GM19452 (cell line): ENCODE measurements around the gene ZNF783.
"Not testable (repeated sequence)": the region's sequence is repeated elsewhere in the genome, so short reads cannot be mapped to it uniquely, and the experiment has no call there.

ENCODE experiments used
- ATAC-seq: cut with Tn5 transposase; IDR thresholded peaks from one replicate; pipeline ENCODE4 v1.9.1; 2021; ENCODE audit not compliant: unreplicated experiment

ZNF783 gene

DNA sequence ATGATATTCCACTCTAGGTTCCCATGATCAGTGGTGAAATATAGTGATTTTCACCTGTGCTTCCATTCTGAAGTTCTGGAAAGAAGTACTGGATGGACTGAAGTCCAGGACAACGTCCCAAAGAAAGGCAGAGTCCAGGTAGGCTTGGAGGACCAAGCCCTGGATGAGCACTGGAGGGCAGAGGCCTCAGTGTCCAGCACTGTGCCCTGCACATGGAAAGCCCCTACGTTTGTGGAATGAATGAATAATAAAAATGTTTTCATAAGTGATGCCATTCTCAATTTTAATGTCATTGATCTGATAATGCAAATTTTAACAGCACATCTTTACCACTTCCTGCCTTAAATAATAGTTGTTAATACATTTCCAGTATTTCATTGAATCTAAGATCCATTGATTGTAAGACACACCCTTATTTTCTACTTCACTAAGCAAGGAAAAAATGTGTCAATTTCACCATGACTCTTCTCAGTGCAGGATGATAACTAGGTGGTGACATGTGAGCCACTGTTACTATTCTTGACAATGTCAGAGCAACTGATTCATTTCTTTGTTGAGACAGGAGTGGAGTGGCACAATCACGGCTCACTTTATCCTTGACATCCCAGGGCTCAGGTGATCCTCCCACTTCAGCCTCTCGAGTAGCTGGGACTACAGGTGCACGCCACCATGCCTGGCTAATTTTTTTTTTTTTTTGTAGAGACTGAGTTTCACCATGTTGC is 35.2 kb downstream of the ZNF783 start:
- ATAC-seq, result no peak

DNA sequence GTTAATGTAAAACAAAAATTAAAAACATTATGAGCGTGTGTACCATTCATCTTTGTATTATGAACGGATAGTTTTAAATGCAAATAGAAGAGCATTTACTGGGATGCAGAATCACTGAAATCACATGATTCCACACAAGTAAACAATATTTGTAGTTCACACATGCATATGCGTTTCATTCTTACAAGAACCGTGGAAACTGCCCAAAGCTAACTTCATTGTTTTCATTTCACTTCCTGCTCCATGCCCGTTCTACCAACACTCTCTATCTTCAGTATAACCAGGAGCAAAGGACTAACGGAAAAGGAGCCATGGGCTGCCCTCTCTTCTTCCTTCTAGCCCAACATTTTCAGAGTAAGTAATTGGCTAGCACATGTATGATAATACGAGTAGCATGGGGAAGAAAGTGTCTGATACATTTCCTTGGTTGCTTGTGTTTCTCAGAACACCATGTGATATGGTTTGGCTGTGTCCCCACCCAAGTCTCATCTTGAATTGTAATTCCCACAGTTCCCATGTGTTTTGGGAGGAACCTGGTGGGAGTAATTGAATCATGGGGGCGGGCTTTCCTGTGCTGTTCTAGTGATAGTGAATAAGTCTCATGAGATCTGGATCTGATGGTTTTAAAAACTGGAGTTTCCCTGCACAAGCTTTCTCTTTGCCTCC is 38.8 kb downstream of the ZNF783 start:
- no peak for ATAC-seq

DNA sequence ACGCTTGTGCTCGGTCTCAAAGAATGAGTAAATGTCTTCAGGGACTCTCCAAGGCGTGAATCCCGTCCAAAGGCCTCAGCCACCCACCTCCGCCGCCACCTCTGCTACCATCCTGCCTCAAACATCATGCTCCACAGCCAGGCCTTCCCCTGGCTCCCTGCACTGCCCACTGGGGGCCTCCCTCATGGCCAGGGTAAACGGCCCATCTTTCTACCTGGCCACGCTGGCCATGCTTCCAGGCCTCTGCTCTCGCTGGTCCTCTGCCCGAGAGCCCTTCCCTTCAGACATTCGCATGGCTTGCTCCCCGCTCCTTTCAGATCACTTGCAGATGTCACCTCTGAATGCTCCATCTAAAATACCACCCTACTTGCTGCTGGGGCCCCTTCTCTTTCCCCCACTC is 40.2 kb downstream of the ZNF783 start:
- no peak for ATAC-seq

DNA sequence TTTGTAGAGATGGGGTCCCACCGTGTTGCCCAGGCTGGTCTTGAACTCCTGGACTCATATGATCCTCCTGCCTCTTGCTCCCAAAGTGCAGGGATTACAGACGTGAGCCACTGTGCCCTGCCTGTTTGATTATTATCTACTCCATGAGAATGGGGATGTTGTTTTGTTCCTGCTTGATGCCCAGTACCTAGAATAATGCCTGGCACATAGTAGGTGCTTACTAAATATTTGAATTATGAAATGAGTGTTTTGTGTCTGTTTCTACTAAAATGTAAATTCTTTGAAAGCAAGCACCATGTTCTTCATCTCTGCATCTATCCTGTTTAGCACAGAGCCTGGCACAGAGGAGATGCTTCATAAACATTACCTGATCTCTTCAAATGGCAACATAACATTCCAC is 40.9 kb downstream of the ZNF783 start:
- ATAC-seq, result no peak

DNA sequence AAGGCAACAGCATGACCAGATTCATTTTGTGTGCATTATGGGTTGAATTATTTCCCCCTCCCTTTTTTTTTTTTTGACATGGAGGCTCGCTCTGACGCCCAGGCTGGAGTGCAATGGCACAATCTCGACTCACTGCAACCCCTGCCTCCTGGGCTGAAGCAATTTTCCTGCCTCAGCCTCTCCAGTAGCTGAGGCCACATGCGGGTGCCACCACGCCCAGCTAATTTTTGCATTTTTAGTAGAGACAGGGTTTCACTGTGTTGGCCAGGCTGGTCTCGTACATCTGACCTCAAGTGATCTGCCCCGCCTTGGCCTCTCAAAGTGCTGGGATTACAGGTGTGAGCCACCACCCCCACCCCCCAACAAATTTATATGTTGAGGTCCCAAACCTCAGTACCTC is 42.0 kb downstream of the ZNF783 start:
- ATAC-seq, result no peak

DNA sequence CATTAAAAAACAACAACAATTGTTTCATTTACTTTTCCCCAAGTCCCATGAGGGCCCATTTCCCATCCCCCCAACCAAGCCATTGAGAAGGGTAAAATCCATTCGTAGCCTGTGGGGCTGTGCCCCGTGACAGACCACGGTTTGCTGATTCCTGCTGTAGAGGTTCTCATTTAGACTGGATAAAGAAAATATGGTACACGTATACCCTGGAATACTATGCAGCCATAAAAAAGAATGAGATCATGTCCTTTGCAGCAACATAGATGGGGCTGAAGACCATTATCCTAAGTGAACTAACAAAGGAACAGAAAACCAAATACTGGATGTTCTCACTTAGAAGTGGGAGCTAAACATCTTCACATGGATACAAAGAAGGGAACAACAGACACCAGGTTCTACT is 44.9 kb downstream of the ZNF783 start:
- ATAC-seq, result no peak

DNA sequence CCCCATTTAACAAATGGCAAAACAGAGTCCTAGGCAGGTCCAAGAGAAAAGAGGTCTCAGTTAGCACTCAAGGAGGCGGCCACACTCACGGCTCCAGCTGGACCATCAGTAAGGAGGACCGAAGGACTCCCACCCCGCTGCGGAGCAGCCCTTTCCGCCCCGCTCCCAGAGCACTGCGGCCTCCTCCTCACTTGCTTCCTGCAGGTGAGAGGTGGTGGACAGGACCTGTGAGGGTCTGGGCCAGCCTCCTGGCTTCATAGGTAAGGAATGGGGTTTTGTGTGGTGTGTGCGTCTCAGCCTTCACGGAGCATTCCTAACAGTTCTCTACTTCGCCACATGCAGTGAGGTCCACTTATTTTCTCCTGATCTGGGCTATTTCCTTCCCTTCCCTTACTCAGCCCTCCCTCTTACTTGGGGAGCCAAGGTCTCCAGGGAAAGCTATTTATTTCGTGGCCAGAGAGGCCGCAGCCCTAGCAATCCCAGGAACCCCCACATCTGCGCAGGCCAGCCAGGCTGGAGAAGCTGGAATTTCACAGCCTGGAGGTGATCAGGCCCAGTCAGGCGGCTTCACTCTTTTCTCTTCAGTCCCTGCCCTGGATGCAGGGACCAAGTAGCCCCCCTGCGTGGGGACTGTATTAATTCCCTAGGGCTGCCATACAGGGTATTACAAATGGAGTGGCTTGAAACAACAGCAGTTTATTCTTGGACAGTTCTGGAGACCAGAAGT is 45.9 kb downstream of the ZNF783 start:
- no peak for ATAC-seq

DNA sequence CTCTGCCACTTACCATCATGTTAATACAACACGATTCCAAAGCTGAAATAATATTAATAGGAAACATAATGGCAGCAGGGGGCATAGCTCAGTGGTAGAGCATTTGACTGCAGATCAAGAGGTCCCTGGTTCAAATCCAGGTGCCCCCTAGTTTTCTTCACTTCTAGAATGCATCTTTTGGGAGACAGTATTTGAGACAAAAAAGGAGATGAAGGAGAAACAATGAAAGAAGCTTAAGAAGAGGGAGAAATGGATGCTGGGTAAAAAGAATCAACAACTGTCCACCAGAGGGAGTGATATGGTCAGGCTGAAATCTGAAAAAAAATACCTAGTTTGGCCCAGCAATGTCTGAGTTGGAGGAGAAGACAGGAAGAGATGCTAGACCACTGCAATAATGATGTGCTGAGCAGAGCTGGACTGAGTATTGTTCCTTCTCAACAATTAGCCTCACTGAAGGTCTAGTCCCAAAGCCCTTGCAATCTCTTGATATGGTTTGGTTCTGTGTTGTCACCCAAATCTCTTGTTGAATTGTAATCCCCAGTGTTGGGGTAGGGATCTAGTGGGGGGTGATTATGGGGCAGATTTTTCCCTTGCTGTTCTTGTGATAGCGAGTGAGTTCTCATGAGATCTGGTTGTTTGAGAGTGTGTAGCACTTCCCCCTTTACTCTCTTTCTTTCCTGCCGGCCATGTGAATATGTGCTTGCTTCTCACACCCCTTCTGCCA is 48.3 kb downstream of the ZNF783 start:
- ATAC-seq, result peak; percentile 58

DNA sequence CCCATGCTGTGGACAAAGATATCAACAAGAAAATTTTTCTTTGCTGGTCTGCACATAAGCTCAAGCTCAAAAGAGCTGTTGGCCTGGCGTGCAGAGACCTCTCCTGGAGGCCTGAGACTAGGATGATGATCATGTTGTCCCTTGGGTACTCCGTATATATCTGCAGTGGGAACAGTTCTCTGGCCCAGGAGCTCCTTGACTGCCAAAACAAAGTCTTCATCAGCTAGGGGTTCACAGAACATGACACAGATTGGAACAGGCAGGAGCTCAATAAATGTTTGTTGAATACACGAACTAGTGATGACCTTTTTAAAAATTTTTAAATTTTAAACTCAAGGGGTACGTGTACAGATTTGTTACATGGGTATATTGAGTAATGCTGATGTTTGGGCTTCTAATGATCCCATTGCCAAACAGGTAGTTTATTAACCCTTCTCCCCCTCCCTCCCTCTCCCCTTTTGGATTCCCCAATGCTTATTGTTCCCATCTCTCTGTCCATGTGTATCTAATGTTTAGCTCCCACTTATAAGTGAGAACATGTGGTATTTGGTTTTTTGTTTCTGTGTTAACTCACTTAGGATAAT is 49.1 kb downstream of the ZNF783 start:
- no peak for ATAC-seq

DNA sequence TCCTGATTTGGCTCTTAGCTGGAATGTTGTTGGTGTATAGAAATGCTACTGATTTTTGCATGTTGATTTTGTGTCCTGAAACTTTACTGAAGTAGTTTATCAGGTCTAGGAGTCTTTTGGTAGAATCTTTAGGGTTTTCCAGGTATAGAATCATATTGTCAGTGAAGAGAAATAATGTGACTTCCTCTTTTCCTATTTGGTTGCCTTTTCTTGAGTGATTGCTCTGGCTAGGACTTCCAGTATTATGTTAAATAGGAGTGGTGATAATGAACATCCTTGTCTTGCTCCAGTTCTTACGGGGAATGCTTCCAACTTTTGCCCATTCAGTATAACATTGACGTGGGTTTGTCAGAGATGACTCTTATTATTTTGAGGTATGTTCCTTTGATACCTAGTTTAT is 52.0 kb downstream of the ZNF783 start:
- no peak for ATAC-seq

DNA sequence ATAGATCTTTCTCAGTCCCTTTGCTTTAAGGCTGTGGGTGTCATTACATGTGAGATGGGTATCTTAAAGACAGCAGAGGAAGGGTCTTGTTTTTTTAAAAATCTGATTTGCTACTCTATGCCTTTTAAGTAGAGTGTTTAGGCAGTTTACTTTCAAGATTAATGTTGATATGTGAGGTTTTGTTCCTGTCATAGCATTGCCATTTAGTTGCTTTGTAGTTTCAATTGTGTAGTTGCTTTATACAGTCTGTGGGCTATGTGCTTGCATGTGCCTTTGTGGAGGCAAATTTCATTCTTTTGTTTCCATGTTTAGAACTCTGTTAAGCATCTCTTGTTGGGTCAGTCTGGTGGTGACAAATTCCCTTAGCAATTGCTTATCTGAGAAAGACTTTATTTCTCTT is 54.6 kb downstream of the ZNF783 start:
- ATAC-seq, result no peak

DNA sequence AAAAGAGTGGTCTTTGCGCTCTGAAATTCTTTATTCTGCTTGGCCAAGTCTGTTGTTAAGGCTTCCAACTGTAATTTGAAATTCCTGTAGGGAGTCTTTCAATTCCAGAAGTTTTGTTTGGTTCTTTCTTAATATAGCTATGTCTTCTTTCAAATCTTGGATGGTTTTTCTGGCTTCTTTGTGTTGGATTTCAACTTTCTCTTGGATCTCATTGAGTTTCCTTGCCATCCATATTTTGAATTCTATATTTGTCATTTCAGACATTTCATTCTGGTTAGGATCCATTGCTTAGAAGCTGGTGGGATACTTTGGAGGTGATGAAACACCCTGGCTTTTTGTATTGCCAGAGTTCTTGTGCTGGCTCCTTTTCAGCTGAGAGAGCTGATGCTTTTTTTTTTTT is 55.5 kb downstream of the ZNF783 start:
- no peak for ATAC-seq

DNA sequence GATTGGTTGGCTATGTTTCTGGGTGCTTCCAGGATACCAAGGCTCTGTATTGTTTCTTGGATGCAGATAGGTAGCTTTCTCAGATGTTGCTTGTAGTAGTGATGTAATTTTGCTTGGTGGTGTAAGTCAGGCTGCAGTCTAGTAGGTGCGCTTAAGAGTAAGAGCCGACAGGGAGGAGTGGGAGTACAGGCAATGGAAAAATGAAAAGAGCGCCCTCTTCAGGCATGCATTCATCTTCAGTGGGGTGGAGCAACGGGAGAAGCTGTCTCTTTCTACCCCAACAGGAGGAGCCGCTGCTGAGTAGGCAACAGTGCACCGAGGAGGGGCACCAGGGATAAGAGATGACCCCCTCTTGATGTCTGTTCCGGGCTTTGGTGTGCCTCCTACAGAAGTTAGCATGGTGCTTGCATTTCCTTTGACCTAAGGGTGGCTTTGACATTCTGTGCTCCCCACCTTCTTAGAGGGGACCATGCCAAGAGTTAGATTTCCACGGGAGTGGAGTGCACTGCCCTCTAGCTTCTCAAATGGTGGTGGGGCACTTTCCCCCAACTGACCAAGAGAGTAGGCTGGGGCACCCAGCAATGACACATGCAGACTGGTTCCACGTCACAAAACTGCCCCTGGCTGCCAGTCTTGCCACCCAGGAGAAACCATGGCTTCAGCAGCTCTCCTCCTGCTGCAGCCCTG is 56.1 kb downstream of the ZNF783 start:
- no peak for ATAC-seq

DNA sequence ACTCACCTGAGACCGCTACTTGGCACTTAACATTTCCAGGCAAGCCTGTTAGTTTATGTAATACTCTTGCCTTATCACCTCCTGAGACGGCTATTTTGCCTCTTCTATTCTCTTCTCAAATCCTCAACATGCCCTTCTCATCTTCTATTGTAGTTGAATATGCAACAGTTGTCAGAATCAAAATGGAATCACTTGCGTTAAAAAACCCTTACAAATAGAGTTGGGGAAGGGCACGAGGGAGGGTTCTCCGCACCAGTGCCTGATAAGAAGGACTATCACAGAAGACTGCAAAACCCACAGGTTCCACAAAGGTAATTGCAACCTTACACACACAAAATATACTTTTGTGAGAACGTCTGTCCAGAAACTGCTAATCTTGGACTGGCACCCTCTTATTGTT is 57.4 kb downstream of the ZNF783 start:
- ATAC-seq, result no peak

DNA sequence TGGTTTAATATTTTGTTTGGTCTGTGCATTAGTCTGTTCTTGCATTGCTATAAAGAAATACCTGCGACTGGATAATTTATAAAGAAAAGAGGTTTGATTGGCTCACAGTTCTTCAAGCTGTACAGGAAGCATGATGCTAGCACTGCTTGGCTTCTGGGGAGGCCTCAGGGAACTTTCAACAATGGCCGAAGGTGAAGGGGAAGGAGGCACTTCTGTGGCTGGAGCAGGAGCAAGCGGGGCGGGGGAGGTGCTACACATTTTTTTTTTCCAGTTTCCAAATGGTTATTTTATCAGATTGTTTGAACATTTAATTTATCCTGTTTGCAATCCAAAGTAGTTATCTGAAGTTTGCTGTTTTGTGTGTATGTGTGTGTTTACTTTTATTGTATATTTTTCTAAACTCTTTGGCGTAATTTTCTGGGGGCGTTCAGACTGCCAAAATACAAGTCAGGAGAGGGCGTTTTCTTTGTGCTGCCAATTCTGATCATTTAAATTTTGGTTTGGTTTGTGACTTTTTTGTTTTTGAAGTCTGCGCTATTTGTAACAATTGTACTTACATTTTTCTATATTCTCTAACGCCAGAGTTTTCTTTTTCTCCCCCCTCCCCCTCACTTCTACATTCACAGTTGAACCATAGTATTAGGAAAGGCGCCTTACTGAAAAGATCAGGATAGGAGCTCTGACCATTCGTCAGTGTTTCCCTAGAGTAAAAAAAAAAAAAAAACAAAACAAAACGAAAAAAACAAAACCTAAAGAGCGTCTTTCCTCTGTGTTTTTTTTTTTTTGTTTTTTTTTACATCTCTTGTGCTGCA is 58.5 kb downstream of the ZNF783 start:
- ATAC-seq, result no peak

DNA sequence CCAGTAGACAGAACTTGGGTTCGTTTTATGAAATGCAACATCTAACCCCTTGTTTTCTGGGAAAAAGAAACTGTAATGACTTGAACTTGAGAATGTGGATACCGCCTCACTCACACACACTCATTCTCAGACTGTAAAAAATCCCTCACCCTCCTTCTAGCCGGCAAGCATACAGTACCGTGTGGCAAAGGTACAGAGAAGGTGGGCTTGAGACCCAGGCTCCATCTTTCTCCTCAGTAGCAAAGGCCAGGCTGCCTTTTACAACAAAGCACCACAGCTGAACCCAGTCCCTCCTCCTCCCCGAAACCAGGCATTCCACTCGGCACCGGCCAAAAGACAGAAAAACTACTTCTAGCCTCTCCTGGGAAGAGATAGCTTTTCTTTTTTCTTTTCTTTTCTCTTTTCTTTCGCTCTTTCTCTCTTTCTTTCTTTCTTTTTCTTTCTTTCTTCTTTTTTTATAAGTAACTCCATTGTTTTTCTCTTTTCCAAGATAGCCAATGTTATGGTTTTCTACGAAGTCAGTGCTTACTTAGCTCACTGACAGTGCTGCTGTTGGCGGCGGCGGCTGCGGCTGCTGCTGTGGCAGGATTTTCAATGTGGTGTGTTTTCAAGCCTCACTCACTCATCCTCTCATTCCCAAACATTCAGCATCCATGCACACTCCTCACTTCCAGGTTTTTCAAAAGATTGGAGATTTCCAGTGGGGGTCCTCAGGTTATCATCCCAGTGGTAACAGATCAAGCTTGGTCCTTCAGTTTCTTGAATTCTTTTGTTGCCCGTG is 59.3 kb downstream of the ZNF783 start:
- ATAC-seq, result not testable (repeated sequence)

DNA sequence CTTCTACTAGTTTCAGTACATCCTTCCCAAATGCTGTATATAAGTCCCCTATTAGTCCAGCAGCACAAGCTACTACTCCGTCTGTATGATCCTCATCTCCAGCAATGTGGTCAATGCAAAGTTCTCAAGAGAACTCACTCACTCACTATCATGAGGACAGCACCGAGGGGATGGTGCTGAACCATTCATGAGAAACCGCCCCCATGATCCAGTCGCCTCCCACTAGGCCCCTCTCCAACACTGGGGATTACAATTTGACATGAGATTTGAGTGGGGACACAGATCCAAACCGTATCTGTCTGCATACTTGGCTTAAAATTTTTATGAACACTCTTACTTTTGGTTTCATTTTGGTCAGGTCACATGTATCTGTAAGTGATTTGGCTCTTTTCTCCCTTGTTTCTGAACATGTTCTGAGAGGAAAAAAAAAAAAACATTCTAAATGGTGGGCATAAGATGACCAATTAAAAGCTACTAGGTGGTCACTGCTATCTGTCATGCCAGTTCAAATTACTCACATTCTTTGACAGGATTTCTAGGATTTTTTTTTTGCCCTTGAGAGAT is 60.1 kb downstream of the ZNF783 start:
- ATAC-seq, result no peak

DNA sequence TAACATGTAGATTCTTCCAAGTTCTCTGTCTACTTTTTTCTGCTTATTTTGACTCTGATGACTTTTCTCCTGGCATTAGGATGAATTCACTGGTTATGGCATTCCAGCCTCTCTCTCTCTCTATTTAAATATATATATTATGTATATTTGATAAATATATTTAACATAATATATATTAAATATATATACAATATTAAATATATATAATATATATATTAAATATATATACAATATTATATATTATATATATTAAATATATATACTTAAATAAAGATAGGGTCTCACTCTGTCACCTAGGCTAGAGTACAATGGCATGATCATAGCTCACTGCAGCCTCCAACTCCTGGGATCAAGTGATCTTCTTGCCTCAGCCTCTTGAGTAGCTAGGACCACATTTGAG is 60.7 kb downstream of the ZNF783 start:
- no peak for ATAC-seq

DNA sequence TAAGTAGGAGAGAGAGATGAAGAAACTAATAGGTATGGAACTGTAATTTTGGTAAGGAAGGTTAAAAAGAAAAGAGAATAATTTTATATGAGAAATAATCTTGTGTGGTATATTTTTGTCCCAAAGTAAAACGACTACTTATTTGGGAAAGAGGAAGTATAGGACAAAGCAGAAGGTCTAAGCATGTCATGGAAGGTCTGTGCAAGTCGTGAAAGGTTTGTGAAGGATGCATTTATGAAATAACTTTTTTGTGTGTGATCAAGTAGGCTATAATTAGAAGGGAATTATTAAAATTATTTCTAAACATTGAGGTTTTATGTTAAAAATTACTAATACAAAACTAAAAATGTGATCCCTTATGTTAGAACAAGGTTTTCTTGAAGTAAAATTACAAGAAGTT is 63.3 kb downstream of the ZNF783 start:
- no peak for ATAC-seq
